Superior temporal gyrus (tissue), 1 donor: ENCODE results near the gene MEFV.
"Not testable (repeated sequence)": the region's sequence is repeated elsewhere in the genome, so short reads cannot be mapped to it uniquely, and the experiment has no call there.

Source experiments
- DNase-seq: peaks from one replicate; pipeline ENCODE4 v3.0.0-alpha.2; 2016; ENCODE audit errors: extremely low spot score

Gene MEFV, protein sequence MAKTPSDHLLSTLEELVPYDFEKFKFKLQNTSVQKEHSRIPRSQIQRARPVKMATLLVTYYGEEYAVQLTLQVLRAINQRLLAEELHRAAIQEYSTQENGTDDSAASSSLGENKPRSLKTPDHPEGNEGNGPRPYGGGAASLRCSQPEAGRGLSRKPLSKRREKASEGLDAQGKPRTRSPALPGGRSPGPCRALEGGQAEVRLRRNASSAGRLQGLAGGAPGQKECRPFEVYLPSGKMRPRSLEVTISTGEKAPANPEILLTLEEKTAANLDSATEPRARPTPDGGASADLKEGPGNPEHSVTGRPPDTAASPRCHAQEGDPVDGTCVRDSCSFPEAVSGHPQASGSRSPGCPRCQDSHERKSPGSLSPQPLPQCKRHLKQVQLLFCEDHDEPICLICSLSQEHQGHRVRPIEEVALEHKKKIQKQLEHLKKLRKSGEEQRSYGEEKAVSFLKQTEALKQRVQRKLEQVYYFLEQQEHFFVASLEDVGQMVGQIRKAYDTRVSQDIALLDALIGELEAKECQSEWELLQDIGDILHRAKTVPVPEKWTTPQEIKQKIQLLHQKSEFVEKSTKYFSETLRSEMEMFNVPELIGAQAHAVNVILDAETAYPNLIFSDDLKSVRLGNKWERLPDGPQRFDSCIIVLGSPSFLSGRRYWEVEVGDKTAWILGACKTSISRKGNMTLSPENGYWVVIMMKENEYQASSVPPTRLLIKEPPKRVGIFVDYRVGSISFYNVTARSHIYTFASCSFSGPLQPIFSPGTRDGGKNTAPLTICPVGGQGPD

DNA sequence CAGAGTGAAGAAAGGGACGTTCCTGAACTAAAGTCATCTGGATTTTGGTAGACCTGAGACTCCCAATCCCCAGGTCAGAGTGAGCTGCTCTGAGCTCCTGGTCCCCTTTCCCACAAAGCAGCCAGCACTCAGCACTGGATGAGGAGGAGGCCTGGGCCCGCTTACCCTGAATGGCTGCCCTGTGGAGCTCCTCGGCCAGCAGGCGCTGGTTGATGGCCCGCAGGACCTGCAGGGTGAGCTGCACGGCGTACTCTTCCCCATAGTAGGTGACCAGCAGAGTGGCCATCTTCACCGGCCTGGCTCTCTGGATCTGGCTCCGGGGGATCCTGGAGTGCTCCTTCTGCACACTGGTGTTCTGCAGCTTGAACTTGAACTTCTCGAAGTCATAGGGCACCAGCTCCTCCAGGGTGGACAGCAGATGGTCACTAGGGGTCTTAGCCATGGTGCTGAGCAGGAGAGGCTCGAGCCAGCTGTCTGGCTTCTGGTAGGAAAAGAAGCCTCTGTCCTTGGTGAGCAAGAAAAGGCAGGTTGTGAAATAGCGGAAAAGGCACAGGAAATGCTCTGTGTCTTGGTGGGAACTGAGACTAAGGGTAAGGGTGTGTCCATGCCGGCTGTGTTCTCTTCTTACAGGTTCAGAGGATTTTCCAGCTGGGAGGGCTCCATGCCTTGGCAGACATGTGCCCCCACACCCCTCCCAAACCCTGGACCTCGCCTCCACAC lies at the start of gene MEFV:
Gene MEFV (minus strand): TSS at position 488 of the 720 bp plus-strand sequence. CDS start 46 bp downstream, at position 442.
- DNase-seq: no peak

- DNase-seq: no peak
Measured at GRCh38 chr16:3306078-3306477, 49.6 kb upstream of the MEFV start.

DNA sequence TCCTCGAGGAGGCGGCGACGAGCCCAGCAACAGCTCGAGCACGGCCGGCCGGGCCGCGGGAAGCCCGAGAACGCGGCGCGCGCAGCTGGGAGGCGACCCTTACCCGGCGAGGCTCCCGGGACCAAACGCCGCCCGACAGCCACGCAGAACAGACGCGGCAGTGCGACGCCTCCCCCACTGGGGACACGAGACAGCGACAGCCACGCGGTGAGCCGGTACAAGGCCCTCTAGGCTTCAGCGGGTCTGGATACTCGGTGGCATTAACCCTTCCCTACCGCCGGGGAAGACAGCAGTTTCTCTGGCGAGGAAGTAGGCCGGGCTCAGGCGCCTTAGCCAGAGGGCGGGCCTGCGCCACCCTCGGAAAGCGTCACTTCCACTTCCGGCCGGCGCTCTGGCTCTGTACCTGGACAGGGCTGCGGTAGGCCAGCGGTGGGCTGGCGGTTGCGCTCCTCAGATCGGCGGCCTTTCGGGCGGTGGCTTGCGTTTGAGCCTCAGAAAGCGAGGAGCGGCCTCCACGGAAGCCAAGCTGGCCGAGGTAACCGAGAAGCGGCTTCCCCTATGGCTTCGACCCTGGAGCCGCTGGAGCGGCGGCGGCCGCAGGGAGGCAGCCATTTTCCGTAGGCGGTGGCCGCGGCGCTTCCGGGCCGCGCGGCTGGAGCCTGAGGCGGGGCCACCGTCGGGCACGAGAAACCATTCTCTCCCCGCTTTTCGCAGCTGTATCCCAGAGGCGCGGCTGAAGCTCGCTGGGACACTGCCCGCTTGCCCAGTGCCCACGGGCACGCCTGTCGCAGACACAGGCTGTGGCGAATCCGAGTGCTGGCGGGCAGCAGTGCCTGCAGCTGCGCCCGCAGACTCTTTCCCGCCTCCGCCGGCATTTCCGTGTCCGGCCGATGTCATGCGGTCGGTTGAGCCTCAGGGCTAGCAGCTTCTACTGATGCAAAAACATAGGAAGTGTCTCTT lies 49.0 kb upstream of the MEFV start, which contains the start of the genes TIGD7 and ZNF75A:
Gene TIGD7 (minus strand): TSS at position 322 of the 960 bp plus-strand sequence. CDS start 4,816 bp downstream, outside the sequence.
Gene ZNF75A (plus strand): TSS at position 389 of the 960 bp plus-strand sequence. CDS start 2,932 bp downstream, outside the sequence.
- peak; percentile 95 for DNase-seq

DNA sequence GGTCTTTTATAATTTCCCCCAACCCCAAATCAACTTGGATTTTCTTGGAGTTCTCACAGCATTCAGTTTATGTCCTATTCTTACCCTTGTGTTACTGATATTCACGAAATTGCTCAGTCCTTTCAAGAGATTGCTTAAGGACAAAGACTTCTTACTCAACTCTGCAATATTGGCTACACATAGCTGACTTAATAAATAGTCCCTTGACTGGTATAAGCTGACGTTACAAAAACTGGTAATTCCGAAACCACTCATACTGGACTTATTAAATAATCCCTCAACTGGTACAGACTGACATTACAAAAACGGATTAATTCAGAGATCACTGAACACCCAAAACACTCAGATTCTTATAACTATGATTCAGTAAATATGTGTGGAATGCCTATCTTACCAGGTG lies 47.9 kb upstream of the MEFV start:
- DNase-seq: peak; percentile 9

GRCh38 chr16:3295783-3296182 lies 39.4 kb upstream of the MEFV start:
- DNase-seq: no peak

GRCh38 chr16:3295209-3295608 lies 38.8 kb upstream of the MEFV start:
- no peak for DNase-seq

GRCh38 chr16:3292604-3293003 lies 36.2 kb upstream of the MEFV start:
- no peak for DNase-seq

GRCh38 chr16:3289998-3290673 lies 33.7 kb upstream of the MEFV start:
- no peak for DNase-seq

DNA sequence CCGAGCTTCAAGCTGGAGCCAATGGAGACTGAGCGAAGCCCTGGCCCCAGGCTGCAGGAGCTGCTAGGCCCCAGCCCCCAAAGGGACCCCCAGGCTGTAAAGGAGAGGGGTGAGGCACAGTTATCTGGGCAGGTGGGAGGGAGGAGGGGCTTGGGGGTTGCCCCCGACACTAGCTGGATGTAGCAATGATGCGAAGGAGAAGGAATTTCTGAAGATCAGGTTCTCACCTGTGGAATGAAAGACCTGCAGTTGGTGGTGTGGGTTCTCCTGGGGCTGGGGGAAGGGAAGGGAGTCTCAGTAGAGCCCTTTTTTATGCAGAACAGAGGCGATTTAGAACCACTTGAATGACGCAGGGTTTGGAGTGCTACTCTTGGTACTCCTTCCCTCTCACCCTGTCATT lies 28.7 kb upstream of the MEFV start:
- no peak for DNase-seq

- DNase-seq: no peak
Measured at GRCh38 chr16:3283543-3284447, 27.4 kb upstream of the MEFV start.

- peak; percentile 99 for DNase-seq
Measured at GRCh38 chr16:3282730-3283542, 26.5 kb upstream of the MEFV start, which contains the start of gene ZNF263. Gene ZNF263 (plus strand): TSS chr16:3283491. CDS start chr16:3283819, 328 bp downstream.

DNA sequence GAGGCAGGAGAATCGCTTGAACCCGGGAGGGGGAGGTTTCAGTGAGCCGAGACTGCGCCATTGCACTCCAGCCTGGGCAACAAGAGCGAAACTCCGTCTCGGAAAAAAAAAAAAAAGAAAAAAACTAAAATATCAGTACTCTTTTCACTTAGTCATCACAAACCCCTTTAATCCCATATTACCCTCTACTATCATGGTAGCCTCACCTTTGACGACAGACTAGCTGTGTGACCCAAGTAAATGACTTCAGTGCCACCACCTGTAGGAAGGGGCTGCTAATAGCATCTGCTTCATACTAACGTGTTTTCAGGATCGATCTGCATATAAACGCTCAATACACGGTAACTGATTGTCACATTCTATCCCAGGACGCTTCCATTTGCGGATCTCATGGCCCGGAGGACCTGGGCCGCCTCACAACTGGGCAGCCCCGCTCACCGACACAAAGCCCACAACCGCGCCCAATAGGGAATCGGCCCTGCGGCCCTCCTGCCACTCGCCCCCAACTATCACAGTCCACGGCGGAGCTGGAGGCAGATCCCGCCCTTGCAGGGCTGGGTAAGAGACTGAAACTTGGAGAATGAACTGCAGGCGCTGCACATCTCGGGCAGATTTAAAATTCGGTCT lies 25.8 kb upstream of the MEFV start:
- no peak for DNase-seq

- DNase-seq: no peak
Measured at GRCh38 chr16:3281222-3281820, 24.9 kb upstream of the MEFV start.

GRCh38 chr16:3276679-3277078 lies 20.2 kb upstream of the MEFV start:
- no peak for DNase-seq

- no peak for DNase-seq
Measured at GRCh38 chr16:3274947-3275346, 18.5 kb upstream of the MEFV start.

DNA sequence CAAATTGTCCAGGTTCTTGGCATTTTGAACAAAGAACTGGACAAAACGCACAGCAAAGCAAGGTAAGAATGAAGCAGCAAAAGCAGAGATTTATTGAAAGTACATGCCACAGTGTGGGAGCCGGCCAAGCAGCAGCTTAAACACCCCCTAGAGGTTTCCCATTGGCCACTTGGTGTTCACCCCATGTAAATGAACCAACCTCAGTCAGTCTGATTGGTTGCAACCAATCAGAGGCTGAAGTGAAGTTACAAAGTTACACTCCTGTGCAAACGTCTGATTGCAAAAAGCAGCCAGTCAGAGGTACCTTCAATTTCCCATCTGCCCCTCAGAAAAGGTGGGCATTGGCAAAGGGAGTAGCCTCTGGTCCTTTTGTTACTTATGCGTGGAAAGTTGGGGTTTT lies 18.1 kb upstream of the MEFV start:
- DNase-seq: no peak

DNA sequence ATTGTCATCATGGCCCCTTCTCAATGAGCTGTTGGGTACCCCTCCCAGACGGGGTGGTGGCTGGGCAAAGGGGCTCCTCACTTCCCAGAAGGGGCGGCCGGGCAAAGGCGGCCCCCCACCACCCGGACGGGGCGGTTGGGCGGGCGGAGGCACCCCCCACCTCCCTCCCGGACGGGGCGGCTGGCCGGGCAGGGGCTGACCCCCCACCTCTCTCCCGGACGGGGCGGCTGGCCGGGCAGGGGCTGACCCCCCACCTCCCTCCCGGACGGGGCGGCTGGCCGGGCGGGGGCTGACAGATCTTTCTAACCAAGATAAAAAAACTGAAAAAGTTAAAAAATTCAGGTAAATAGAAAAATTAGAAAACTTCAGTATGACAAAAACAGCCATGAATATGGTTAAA lies 14.8 kb upstream of the MEFV start:
- DNase-seq: not testable (repeated sequence)
